ENCODE results near the gene FHOD3.

The FHOD3 gene

DNA sequence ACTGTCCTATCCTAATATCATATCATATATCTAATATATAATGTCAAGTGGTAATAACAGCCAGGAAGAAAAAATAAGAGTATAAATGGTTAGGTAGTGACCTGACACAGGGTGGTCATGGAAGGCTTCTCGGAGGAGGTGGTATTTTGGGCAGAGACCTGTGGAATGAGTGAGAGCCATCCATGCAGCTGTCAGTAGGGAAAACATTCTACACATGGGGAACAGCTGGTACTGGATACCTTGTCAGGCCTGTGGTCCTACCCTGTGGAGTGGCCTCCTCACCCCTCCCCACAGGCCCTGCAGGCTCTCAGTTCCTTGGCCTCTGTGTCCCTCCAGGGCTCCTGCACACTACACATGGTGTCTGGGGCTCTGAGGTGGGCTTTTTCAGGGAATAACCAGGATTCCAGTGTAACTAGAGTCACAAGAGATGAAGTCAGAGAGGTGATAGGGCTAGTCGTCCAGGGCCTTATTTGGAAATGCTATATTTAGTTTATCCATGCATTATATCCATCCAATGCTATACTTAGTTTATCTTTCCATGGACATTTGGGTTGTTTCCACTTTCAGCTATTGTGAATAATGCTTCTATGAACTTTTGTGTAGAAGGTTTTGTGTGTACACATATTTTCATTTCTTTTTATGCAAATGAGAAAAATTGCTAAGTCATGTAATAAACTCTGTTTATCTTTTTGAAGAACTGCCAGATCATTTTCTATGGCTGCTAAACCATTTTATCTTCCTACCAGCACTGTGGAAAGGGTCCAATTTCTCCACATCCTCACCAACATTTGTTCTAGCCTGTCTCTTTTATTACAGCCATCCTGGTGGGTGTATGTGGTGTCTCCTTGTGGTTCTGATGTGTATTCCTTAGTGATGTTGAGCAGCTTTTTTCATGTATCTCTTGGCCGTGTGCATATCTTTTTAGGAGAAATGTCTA lies 455.7 kb downstream of the FHOD3 start:
- no peak for DNase-seq
- Mint-ChIP-seq H3K27ac (peak overlapping the region; percentile 51), H3K9me3 (peaks cover 4% of the 10 kb centered on the region), H3K4me1 (peaks cover 2% of the 10 kb centered on the region), H3K36me3 (ENCODE audit: low read depth) (peaks cover 28% of the 10 kb centered on the region), H3K27me3 (ENCODE audit: low read depth, poor library complexity) (no peaks in the 10 kb centered on the region), H3K4me3 (no peak overlapping the region)
- TF ChIP-seq, protein P1, sequence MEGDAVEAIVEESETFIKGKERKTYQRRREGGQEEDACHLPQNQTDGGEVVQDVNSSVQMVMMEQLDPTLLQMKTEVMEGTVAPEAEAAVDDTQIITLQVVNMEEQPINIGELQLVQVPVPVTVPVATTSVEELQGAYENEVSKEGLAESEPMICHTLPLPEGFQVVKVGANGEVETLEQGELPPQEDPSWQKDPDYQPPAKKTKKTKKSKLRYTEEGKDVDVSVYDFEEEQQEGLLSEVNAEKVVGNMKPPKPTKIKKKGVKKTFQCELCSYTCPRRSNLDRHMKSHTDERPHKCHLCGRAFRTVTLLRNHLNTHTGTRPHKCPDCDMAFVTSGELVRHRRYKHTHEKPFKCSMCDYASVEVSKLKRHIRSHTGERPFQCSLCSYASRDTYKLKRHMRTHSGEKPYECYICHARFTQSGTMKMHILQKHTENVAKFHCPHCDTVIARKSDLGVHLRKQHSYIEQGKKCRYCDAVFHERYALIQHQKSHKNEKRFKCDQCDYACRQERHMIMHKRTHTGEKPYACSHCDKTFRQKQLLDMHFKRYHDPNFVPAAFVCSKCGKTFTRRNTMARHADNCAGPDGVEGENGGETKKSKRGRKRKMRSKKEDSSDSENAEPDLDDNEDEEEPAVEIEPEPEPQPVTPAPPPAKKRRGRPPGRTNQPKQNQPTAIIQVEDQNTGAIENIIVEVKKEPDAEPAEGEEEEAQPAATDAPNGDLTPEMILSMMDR (IDR thresholded peaks at IDR 0.05), result no peak

DNA sequence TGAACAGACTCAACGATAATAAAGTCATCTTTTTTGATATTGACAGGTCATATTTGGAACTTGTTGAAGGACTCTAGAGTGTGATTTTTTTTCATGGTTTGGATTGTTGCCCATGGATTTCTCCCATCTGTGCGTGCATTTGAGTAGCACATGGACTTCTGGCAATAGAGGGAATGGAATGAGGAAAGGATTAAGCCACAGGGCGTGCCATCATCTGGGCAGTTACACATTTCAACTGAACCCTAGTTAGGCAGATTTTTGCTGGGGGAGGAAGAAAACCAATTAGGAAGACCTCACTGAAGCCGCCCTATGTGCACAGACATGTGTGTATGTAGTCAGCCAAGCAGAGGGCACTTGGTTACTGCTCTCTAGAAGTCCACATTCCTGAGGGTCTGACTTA lies 458.7 kb downstream of the FHOD3 start:
- TF ChIP-seq, protein P1 (IDR thresholded peaks at IDR 0.05), result no peak
- Mint-ChIP-seq H3K27ac (peak overlapping the region; percentile 20), H3K4me3 (no peak overlapping the region), H3K27me3 (ENCODE audit: low read depth, poor library complexity) (no peaks in the 10 kb centered on the region), H3K4me1 (peaks cover 14% of the 10 kb centered on the region), H3K36me3 (ENCODE audit: low read depth) (peaks cover 17% of the 10 kb centered on the region), H3K9me3 (no peaks in the 10 kb centered on the region)
- DNase-seq, result no peak

DNA sequence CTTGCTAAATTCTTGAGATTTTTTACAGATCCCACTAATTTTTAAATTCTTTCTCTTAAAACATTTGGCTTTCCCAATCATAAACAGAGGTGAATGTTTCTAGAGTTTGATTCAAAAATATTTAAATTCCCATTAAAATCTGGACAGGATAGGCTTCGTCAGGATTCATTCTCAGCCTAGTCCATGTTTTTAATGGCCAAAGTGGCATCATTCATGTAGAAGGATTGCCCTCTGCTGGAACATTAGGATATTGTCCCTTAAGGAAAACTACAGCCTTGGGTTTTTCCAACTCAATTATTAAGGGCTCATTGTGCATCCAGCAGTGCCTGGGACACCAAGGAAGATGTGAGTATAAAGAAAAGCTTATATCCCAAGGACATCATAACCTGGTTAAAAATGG lies 459.6 kb downstream of the FHOD3 start:
- no peak overlapping the region for H3K27ac Mint-ChIP-seq
- peaks cover 19% of the 10 kb centered on the region for H3K36me3 Mint-ChIP-seq (ENCODE audit: low read depth)
- no peak for DNase-seq
- H3K9me3 Mint-ChIP-seq, result no peaks in the 10 kb centered on the region
- TF ChIP-seq, protein P1 (IDR thresholded peaks at IDR 0.05), result peak; percentile 75
- peaks cover 14% of the 10 kb centered on the region for H3K4me1 Mint-ChIP-seq
- H3K27me3 Mint-ChIP-seq (ENCODE audit: low read depth, poor library complexity), result no peaks in the 10 kb centered on the region
- no peak overlapping the region for H3K4me3 Mint-ChIP-seq

DNA sequence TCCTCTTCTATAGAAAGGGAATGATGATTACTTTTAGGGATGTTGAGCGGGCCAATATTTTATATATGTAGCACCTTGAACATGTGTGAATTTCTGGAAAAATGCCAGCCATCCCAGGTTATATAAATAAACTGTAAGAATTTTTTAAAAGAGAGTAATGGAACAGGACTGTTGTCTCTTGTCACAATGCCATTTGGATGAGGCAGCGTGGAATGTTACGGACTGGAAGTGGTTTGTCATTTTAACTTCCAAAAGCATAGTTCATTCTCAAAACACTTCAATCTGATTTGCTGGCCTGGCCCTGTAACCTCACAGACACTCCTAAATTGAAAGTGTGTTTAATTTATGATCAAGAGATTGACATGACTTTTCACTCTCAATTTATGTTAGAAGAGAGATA lies 460.5 kb downstream of the FHOD3 start:
- H3K36me3 Mint-ChIP-seq (ENCODE audit: low read depth), result peaks cover 24% of the 10 kb centered on the region
- H3K4me1 Mint-ChIP-seq, result peaks cover 14% of the 10 kb centered on the region
- no peak for DNase-seq
- H3K27ac Mint-ChIP-seq, result no peak overlapping the region
- H3K9me3 Mint-ChIP-seq, result no peaks in the 10 kb centered on the region
- TF ChIP-seq, protein P1 (IDR thresholded peaks at IDR 0.05), result no peak
- H3K4me3 Mint-ChIP-seq, result no peak overlapping the region
- H3K27me3 Mint-ChIP-seq (ENCODE audit: low read depth, poor library complexity), result no peaks in the 10 kb centered on the region

DNA sequence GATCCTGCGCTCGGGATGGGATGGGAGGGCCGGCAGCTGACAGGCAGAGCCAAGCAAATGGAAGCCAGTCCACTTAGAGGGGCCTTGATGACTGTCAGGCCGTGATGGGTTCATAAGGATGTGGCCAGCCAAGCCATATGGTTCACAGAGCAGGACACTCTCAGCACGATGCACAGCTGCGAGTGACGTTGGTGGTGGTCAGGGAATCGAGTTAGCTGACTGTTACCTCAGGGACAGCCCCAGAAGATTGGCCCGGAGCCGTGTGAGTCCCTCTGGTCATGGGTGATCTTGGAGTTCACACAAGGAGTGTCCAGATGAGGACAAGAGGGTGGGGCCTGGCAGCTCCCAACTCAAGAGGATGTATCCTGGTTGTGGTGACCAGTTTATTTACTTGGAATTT lies 461.1 kb downstream of the FHOD3 start:
- peaks cover 24% of the 10 kb centered on the region for H3K36me3 Mint-ChIP-seq (ENCODE audit: low read depth)
- no peak for DNase-seq
- no peak overlapping the region for H3K27ac Mint-ChIP-seq
- H3K9me3 Mint-ChIP-seq, result no peaks in the 10 kb centered on the region
- peaks cover 14% of the 10 kb centered on the region for H3K4me1 Mint-ChIP-seq
- TF ChIP-seq, protein P1 (IDR thresholded peaks at IDR 0.05), result no peak
- H3K27me3 Mint-ChIP-seq (ENCODE audit: low read depth, poor library complexity), result no peaks in the 10 kb centered on the region
- no peak overlapping the region for H3K4me3 Mint-ChIP-seq

Measured in nephron progenitor cell (in vitro differentiated cells).